NT2/D1 (cell line): Measurements from ENCODE around the gene RGS1.

Experiments
- YY1 ChIP-seq: IDR thresholded peaks from 2 replicates; pipeline ENCODE4 v1.6.1; 2011; ENCODE audit not compliant: insufficient read length, insufficient read depth
- ZNF274 ChIP-seq: IDR thresholded peaks from 2 replicates; pipeline ENCODE4 v1.6.1; 2011; ENCODE audit warnings: mild to moderate bottlenecking, low read depth, low read length

DNA sequence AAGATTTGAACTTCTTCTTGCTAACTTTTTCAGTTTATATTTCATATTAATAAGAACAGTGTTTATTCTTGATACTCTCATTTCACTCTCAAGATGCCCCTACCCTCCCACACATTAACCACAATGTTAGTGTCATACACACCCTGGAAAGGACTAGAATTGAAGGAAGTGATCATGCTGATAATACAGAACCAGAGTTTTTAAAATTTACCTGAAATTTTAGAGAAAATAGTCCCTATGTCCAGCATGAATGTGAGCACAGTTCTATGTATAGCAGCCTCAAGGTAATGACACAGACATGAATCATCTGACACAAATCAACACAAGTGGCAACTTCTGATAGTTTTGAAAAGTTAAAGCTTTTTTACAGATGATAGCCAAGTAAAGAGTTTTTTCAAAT lies 26.0 kb downstream of the RGS1 start:
- TF ChIP-seq YY1: no peak
- TF ChIP-seq ZNF274: no peak
